Gastroesophageal sphincter (tissue), 4 donors: Measurements from ENCODE around the gene SHE. TPM values are rescaled to one million over a fixed set of nuclear protein-coding genes. Genes with fewer than 3 reads are reported as not detected.

ENCODE experiments used
- ATAC-seq: fragments of 150-250 bp; one replicate; pipeline ENCODE4 v1.9.1; 2016; ENCODE audit warnings: mild to moderate bottlenecking, moderate library complexity
- H3K27ac ChIP-seq, 4 donors: fragments of 200-600 bp; sonication (generic) in 3 of 4; 1 replicate in 3 of 4; 2 replicates in 1 of 4; pipeline ENCODE4 v1.5.1; 2016 to 2019
- H3K27me3 ChIP-seq: fragments of 200-600 bp; sonication (generic); one replicate; pipeline ENCODE4 v1.5.1; 2019
- H3K36me3 ChIP-seq, 2 donors: fragments of 200-600 bp; sonication (generic); one replicate each; pipeline ENCODE4 v1.5.1; 2019; ENCODE audit warnings: control low read depth in 1 of 2
- H3K4me1 ChIP-seq, 3 donors: fragments of 200-600 bp; sonication (generic); 1 replicate in 2 of 3; 2 replicates in 1 of 3; pipeline ENCODE4 v1.5.1; 2016 to 2019; ENCODE audit warnings: control low read depth in 2 of 3
- H3K4me3 ChIP-seq, 2 donors: fragments of 200-600 bp; sonication (generic); one replicate each; pipeline ENCODE4 v1.5.1; 2019; ENCODE audit warnings: mild to moderate bottlenecking in 1 of 2, moderate library complexity in 1 of 2
- H3K9me3 ChIP-seq, 3 donors: fragments of 200-600 bp; sonication (generic); one replicate each; pipeline ENCODE4 v1.5.1; 2017 to 2019; ENCODE audit warnings: control low read depth in 2 of 3
- EP300 ChIP-seq: sonication (generic); formaldehyde crosslinking; IDR thresholded peaks from one replicate; pipeline ENCODE4 v1.6.1; 2017; ENCODE audit warnings: antibody characterized with exemption, mild to moderate bottlenecking
- POLR2A ChIP-seq, 2 donors: fragments of 450-650 bp; IDR thresholded peaks; one replicate each; pipeline ENCODE4 v1.6.1; 2017; ENCODE audit warnings: antibody characterized with exemption in 2 of 2, mild to moderate bottlenecking in 2 of 2, moderate library complexity in 1 of 2
- POLR2AphosphoS5 ChIP-seq: sonication (generic); formaldehyde crosslinking; IDR thresholded peaks from one replicate; pipeline ENCODE4 v1.6.1; 2017; ENCODE audit warnings: antibody characterized with exemption
- WGBS, 2 donors: methylation state at CpG; one replicate each; pipeline ENCODE4 v1.1.5; 2018; ENCODE audit warnings: low coverage in 1 of 2; 5-methylcytosine and 5-hydroxymethylcytosine counted together
- total RNA-seq, 4 donors: library from RNA; depleted of rRNA; stranded (reverse); fragments of >200 nt; gene quantifications; one replicate each; pipeline ENCODE4 v1.1.0, GENCODE V29; 2016
- TF ChIP-seq, protein P1 (sequence below), 4 experiments: fragments of 200-600 bp in 2 of 4; fragments of 450-650 bp in 2 of 4; sonication (generic) in 1 of 4; IDR thresholded peaks; one replicate each; pipeline ENCODE4 v1.5.1; 2017 to 2019; ENCODE audit warnings: antibody characterized with exemption in 4 of 4, mild to moderate bottlenecking in 2 of 4, moderate library complexity in 2 of 4

SHE gene
- total RNA-seq, 4 donors from 2014 or later, result 7.2 to 13.9 (median 11.7) TPM

GRCh38 chr1:154548028-154548427 is 45.8 kb upstream of the SHE start:
- Histone ChIP-seq H3K4me3 (no peak overlapping the region), H3K27me3 (peaks cover 9% of the 10 kb centered on the region), H3K36me3 (peaks cover 0 to 46% of the 10 kb centered on the region in 2 donors), H3K9me3 (no peaks in the 10 kb centered on the region), H3K4me1 (peaks cover 0 to 17% (median under 1%) of the 10 kb centered on the region in 3 donors), H3K27ac (no peak overlapping the region)
- no peak for ATAC-seq
- 44% methylated on average over 1 of the region's 1 CpG; no CpG with 5 or more reads in 1 of the 2 donors for WGBS, 2 donors
- no peak for TF ChIP-seq EP300
- TF ChIP-seq, protein P1, sequence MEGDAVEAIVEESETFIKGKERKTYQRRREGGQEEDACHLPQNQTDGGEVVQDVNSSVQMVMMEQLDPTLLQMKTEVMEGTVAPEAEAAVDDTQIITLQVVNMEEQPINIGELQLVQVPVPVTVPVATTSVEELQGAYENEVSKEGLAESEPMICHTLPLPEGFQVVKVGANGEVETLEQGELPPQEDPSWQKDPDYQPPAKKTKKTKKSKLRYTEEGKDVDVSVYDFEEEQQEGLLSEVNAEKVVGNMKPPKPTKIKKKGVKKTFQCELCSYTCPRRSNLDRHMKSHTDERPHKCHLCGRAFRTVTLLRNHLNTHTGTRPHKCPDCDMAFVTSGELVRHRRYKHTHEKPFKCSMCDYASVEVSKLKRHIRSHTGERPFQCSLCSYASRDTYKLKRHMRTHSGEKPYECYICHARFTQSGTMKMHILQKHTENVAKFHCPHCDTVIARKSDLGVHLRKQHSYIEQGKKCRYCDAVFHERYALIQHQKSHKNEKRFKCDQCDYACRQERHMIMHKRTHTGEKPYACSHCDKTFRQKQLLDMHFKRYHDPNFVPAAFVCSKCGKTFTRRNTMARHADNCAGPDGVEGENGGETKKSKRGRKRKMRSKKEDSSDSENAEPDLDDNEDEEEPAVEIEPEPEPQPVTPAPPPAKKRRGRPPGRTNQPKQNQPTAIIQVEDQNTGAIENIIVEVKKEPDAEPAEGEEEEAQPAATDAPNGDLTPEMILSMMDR (IDR thresholded peaks at IDR 0.05), result no peak
- TF ChIP-seq POLR2A (IDR thresholded peaks at IDR 0.05), result no peak
- no peak for TF ChIP-seq POLR2AphosphoS5

DNA sequence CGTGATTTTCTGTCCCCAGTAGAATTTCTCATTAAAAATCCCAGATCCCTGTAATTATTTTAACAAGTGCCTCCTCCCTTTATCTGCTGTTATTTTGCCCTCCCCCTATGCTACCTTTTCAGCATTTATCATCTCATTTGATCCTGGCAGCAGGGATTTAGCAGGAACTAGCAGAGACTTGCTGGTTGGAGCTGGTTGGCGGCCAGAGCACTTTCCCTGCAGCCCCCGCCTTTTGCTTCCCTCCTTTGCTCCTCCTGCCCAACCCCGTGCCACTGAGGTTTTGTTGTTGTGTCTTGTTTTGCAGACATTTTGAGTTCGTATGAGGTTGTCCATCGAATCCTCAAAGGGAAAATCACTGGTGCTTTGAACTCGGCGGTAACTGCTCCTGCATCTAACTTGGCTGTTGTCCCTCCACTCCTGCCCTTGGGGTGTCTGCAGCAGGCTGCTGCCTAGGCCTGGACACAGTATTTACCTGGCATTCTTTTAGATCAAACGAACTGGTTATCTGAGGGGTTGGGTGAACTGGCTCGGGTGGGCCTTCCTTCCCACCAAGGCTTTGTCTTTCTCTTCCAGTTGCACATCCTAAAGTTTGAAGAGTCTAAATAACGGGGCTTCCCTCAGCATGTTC is 45.0 kb upstream of the SHE start:
- 53 to 77% methylated on average over 6 to 10 of the region's 11 CpGs for WGBS, 2 donors
- H3K4me3 ChIP-seq, result no peak overlapping the region

DNA sequence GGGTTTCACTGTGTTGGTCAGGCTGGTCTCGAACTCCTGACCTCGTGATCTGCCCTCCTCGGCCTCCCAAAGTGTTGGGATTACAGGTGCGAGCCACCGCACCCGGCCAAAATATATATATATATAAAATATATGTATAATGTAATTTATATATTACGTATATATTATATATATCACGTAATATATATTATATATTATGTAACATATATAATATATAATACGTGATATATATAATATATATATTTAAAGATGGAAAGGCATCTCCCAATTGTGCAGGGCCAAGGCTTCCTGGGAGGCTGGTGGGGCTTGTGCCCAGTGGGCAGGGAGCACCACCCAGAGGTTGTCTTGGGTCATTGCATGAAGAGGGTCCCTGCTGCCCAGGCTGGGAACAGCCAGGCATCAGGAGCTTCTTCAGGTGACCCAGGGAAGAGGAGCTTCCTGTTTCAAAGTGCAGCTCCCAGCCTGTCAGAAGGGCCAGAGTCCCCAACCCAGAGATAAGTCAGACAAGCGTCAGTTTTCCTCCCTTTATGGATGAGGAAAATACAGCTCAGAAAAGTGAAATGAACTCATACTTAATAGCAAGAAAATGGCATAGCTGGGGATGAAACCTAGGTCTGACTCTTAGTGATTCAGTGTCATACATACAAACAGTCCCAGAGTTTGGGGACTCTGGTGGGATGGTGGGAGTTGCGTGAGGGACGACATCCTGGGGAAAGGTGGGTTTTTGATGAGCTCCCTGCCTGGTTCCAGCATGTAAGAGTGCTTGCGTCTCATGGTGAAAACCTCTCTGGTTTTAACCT is 44.3 kb upstream of the SHE start:
- peak; percentile 63 for ATAC-seq
- WGBS, 2 donors, result 41 to 77% methylated on average over 4 to 12 of the region's 13 CpGs
- Histone ChIP-seq H3K27me3 (peaks cover 11% of the 10 kb centered on the region), H3K4me1 (peaks cover 0 to 9% (median 0%) of the 10 kb centered on the region in 3 donors), H3K36me3 (peaks cover 0 to 30% of the 10 kb centered on the region in 2 donors), H3K9me3 (no peaks in the 10 kb centered on the region), H3K4me3 (no peak overlapping the region), H3K27ac (no peak overlapping the region)
- TF ChIP-seq POLR2A (IDR thresholded peaks at IDR 0.05), result no peak
- no peak for TF ChIP-seq POLR2AphosphoS5
- no peak for TF ChIP-seq EP300
- TF ChIP-seq, protein P1 (IDR thresholded peaks at IDR 0.05), result peak in 3 of 4 experiments; percentile 71 to 78 (median 72)

More for the DNA sequence above, 45.0 kb upstream of the SHE start:
- ATAC-seq, result no peak
- Histone ChIP-seq H3K9me3 (no peaks in the 10 kb centered on the region), H3K27me3 (peaks cover 11% of the 10 kb centered on the region), H3K36me3 (peaks cover 0 to 38% of the 10 kb centered on the region in 2 donors), H3K27ac (no peak overlapping the region), H3K4me1 (peaks cover 0 to 9% (median 0%) of the 10 kb centered on the region in 3 donors)
- TF ChIP-seq, protein P1 (IDR thresholded peaks at IDR 0.05), result no peak
- no peak for TF ChIP-seq POLR2AphosphoS5
- TF ChIP-seq EP300, result no peak
- no peak for TF ChIP-seq POLR2A (IDR thresholded peaks at IDR 0.05)

GRCh38 chr1:154541231-154541630 is 39.0 kb upstream of the SHE start:
- H3K4me1 ChIP-seq, result no peaks in the 10 kb centered on the region
- ATAC-seq, result no peak
- H3K9me3 ChIP-seq, result no peaks in the 10 kb centered on the region
- peaks cover 27% of the 10 kb centered on the region for H3K27me3 ChIP-seq
- H3K4me3 ChIP-seq, result no peak overlapping the region
- TF ChIP-seq POLR2AphosphoS5, result no peak
- no peak for TF ChIP-seq EP300
- no peak for TF ChIP-seq POLR2A (IDR thresholded peaks at IDR 0.05)
- TF ChIP-seq, protein P1 (IDR thresholded peaks at IDR 0.05), result no peak
- WGBS, 2 donors, result 54 to 60% methylated on average over 3 to 6 of the region's 6 CpGs
- no peak overlapping the region for H3K27ac ChIP-seq
- H3K36me3 ChIP-seq, result no peaks in the 10 kb centered on the region
